ENCODE measurements around the gene RHEB.
"Not testable (repeated sequence)": the region's sequence is repeated elsewhere in the genome, so short reads cannot be mapped to it uniquely, and the experiment has no call there.

Gene RHEB

GRCh38 chr7:151524845-151525244, 5.2 kb upstream of the RHEB start:
- no peak for DNase-seq

- no peak for DNase-seq
Measured at GRCh38 chr7:151524331-151524730, 4.6 kb upstream of the RHEB start.

GRCh38 chr7:151520419-151521261, 945 bp upstream of the RHEB start:
- peak; percentile 41 for DNase-seq

GRCh38 chr7:151518947-151519764, 539 bp downstream of the RHEB start:
- not testable (repeated sequence) for DNase-seq

GRCh38 chr7:151518105-151518946, 1.4 kb downstream of the RHEB start:
- peak; percentile 31 for DNase-seq

GRCh38 chr7:151517601-151518104, 2.0 kb downstream of the RHEB start:
- no peak for DNase-seq

- no peak for DNase-seq
Measured at GRCh38 chr7:151515276-151515565, 4.5 kb downstream of the RHEB start.

- DNase-seq: no peak
Measured at GRCh38 chr7:151514461-151515275, 5.0 kb downstream of the RHEB start.

GRCh38 chr7:151513133-151513532, 6.6 kb downstream of the RHEB start:
- no peak for DNase-seq

- DNase-seq: no peak
Measured at GRCh38 chr7:151512353-151512752, 7.3 kb downstream of the RHEB start.

- no peak for DNase-seq
Measured at GRCh38 chr7:151511946-151512345, 7.7 kb downstream of the RHEB start.

GRCh38 chr7:151511270-151511669, 8.4 kb downstream of the RHEB start:
- no peak for DNase-seq

GRCh38 chr7:151509670-151510333, 9.9 kb downstream of the RHEB start:
- DNase-seq: no peak

GRCh38 chr7:151508991-151509390, 10.7 kb downstream of the RHEB start:
- no peak for DNase-seq

GRCh38 chr7:151507806-151508205, 11.9 kb downstream of the RHEB start:
- no peak for DNase-seq

- DNase-seq: no peak
Measured at GRCh38 chr7:151506901-151507382, 12.8 kb downstream of the RHEB start.

- no peak for DNase-seq
Measured at GRCh38 chr7:151505836-151506468, 13.7 kb downstream of the RHEB start.

GRCh38 chr7:151505433-151505832, 14.3 kb downstream of the RHEB start:
- DNase-seq: no peak

- no peak for DNase-seq
Measured at GRCh38 chr7:151504715-151505326, 14.9 kb downstream of the RHEB start.

- no peak for DNase-seq
Measured at GRCh38 chr7:151503902-151504714, 15.6 kb downstream of the RHEB start.

Data from NCI-H2171 treated with DMSO at 0.1 percent for 48 hours (cell line).